HG03135 (cell line): ENCODE results near the gene DISC1.
"Not testable (repeated sequence)": the region's sequence is repeated elsewhere in the genome, so short reads cannot be mapped to it uniquely, and the experiment has no call there.

ENCODE experiments used
- ATAC-seq: cut with Tn5 transposase; IDR thresholded peaks from one replicate; pipeline ENCODE4 v1.9.1; 2021; ENCODE audit warnings: mild to moderate bottlenecking, moderate library complexity; ENCODE audit not compliant: unreplicated experiment

The DISC1 gene

GRCh38 chr1:231940701-231941100, 314.1 kb downstream of the DISC1 start:
- no peak for ATAC-seq

- ATAC-seq = no peak
Measured at GRCh38 chr1:231943084-231943483, 316.5 kb downstream of the DISC1 start.

GRCh38 chr1:231948102-231948501, 321.5 kb downstream of the DISC1 start:
- ATAC-seq = not testable (repeated sequence)

- ATAC-seq = no peak
Measured at GRCh38 chr1:231949277-231950091, 322.9 kb downstream of the DISC1 start.

GRCh38 chr1:231950331-231951128, 323.9 kb downstream of the DISC1 start:
- no peak for ATAC-seq

GRCh38 chr1:231951374-231951773, 324.8 kb downstream of the DISC1 start:
- ATAC-seq = no peak

GRCh38 chr1:231952154-231952553, 325.6 kb downstream of the DISC1 start:
- no peak for ATAC-seq

- no peak for ATAC-seq
Measured at GRCh38 chr1:231953660-231954059, 327.1 kb downstream of the DISC1 start.

- no peak for ATAC-seq
Measured at GRCh38 chr1:231954751-231955150, 328.2 kb downstream of the DISC1 start.

- ATAC-seq = no peak
Measured at GRCh38 chr1:231957359-231957758, 330.8 kb downstream of the DISC1 start.

- ATAC-seq = no peak
Measured at GRCh38 chr1:231958448-231958847, 331.9 kb downstream of the DISC1 start.

- no peak for ATAC-seq
Measured at GRCh38 chr1:231959225-231959884, 332.8 kb downstream of the DISC1 start.

GRCh38 chr1:231961801-231962200, 335.2 kb downstream of the DISC1 start:
- ATAC-seq = not testable (repeated sequence)

GRCh38 chr1:231962636-231963035, 336.0 kb downstream of the DISC1 start:
- ATAC-seq = no peak

GRCh38 chr1:231964241-231964640, 337.7 kb downstream of the DISC1 start:
- ATAC-seq = no peak

- no peak for ATAC-seq
Measured at GRCh38 chr1:231964961-231965360, 338.4 kb downstream of the DISC1 start.

- ATAC-seq = no peak
Measured at GRCh38 chr1:231965615-231966014, 339.0 kb downstream of the DISC1 start.

GRCh38 chr1:231966983-231967382, 340.4 kb downstream of the DISC1 start:
- ATAC-seq = no peak

GRCh38 chr1:231969076-231969475, 342.5 kb downstream of the DISC1 start:
- no peak for ATAC-seq

GRCh38 chr1:231969761-231970160, 343.2 kb downstream of the DISC1 start:
- not testable (repeated sequence) for ATAC-seq

- no peak for ATAC-seq
Measured at GRCh38 chr1:231970684-231971083, 344.1 kb downstream of the DISC1 start.
